GM12878 (cell line): ENCODE data around the gene COX4I2. TPM values are rescaled to one million over a fixed set of nuclear protein-coding genes. Genes with fewer than 3 reads are reported as not detected.
A peak's percentile ranks its signal among the peaks of the same experiment; 100 is the strongest.

ENCODE experiments used
- ATAC-seq: fragments of 200-7000 bp; cut with Tn5 transposase; 3 replicates; pipeline ENCODE4 v1.9.1; 2020; ENCODE audit warnings: mild to moderate bottlenecking, moderate library complexity
- BruUV-seq: library from RNA; stranded (reverse); fragments of 400-500 nt; replicated peaks from 2 replicates; lab custom pipeline; 2021; lab: Mats Ljungman, UMichigan
- CTCF ChIA-PET: fragments of 300-600 bp; sonication (Branson Sonifier 250); formaldehyde crosslinking; extraction: SDS; loops from one replicate; lab custom pipeline; 2021; ENCODE audit warnings: inconsistent platforms; lab: Yijun Ruan, JAX
- POLR2A ChIA-PET: fragments of 350-600 bp; formaldehyde crosslinking; extraction: SDS; loops from one replicate; lab custom pipeline; 2021; ENCODE audit warnings: inconsistent platforms; lab: Charles Lee
- RAD21 ChIA-PET: fragments of 300-600 bp; sonication (Branson Sonifier 250); formaldehyde crosslinking; loops from one replicate; lab custom pipeline; 2023; ENCODE audit warnings: antibody characterized with exemption; ENCODE audit not compliant: unreplicated experiment; lab: Charles Lee
- SMC1A ChIA-PET: fragments of 300-600 bp; sonication (Branson Sonifier 250); formaldehyde crosslinking; loops from one replicate; lab custom pipeline; 2023; ENCODE audit not compliant: unreplicated experiment, uncharacterized antibody; lab: Charles Lee
- DNase-seq: peaks from one replicate; pipeline ENCODE4 v3.0.0-alpha.2; 2011; ENCODE audit warnings: low read depth, low spot score
- FAIRE-seq: peaks from 3 replicates; lab custom pipeline; 2011; peaks lifted over from hg19 to GRCh38; lab: Jason Lieb, UNC
- H2AFZ ChIP-seq: 2 replicates; pipeline ENCODE4 v1.6.0; 2011; ENCODE audit warnings: low read depth, low read length, control low read depth; ENCODE audit not compliant: control insufficient read depth
- H3K27ac ChIP-seq: 2 replicates; pipeline ENCODE4 v1.5.1; 2011; ENCODE audit warnings: control low read depth; ENCODE audit not compliant: control insufficient read depth, insufficient read depth
- H3K27me3 ChIP-seq, 2 experiments: replicated peaks in 1 of 2; 2 replicates each; pipeline versions ENCODE4 v1.6.0 to v1.6.1; 2011; ENCODE audit warnings: low read length in 1 of 2; ENCODE audit not compliant: control insufficient read depth in 2 of 2, insufficient read depth in 2 of 2
- H3K36me3 ChIP-seq, 2 experiments: 2 replicates each; pipeline ENCODE4 v1.5.1; 2011; ENCODE audit warnings: low read length in 1 of 2; ENCODE audit not compliant: control insufficient read depth in 2 of 2, insufficient read depth in 2 of 2
- H3K4me1 ChIP-seq: 2 replicates; pipeline ENCODE4 v1.6.1; 2011; ENCODE audit warnings: mild to moderate bottlenecking, low read length, moderate library complexity, mixed read lengths; ENCODE audit not compliant: control insufficient read depth, insufficient read depth
- H3K4me2 ChIP-seq: 2 replicates; pipeline ENCODE4 v1.6.0; 2011; ENCODE audit warnings: control low read depth; ENCODE audit not compliant: control insufficient read depth, insufficient read depth
- H3K4me3 ChIP-seq: fragments of 200-600 bp; sonication (generic); 2 replicates; pipeline ENCODE4 v1.5.1; 2016
- H3K79me2 ChIP-seq: 2 replicates; pipeline ENCODE4 v1.6.0; 2011; ENCODE audit warnings: low read length; ENCODE audit not compliant: control insufficient read depth, insufficient read depth
- H3K9ac ChIP-seq: 2 replicates; pipeline ENCODE4 v1.8.0; 2011; ENCODE audit warnings: low read length, control low read depth, mixed read lengths; ENCODE audit not compliant: control insufficient read depth, insufficient read depth
- H3K9me3 ChIP-seq: replicated peaks from 3 replicates; pipeline ENCODE4 v1.5.1; 2011; ENCODE audit warnings: mild to moderate bottlenecking, low read length; ENCODE audit not compliant: control insufficient read depth, insufficient read depth
- H4K20me1 ChIP-seq: 2 replicates; pipeline ENCODE4 v1.6.0; 2011; ENCODE audit not compliant: control insufficient read depth, insufficient read depth
- KLF5 ChIP-seq: fragments of 450-650 bp; IDR thresholded peaks from 2 replicates; pipeline ENCODE4 v1.6.1; 2014; ENCODE audit warnings: mild to moderate bottlenecking; ENCODE audit not compliant: partially characterized antibody
- ZNF274 ChIP-seq: IDR thresholded peaks from one replicate; pipeline ENCODE4 v1.8.0; 2011; ENCODE audit not compliant: insufficient read length, insufficient read depth
- WGBS: methylation state at CpG from one replicate; pipeline ENCODE4 v1.1.6; 2016; ENCODE audit warnings: low lambda C conversion rate; ENCODE audit not compliant: insufficient replicate concordance, insufficient coverage; ENCODE audit errors: missing lambda C conversion rate; 5-methylcytosine and 5-hydroxymethylcytosine counted together
- in situ Hi-C: fragments of 300-500 bp; cut with MboI; formaldehyde crosslinking; loops from 9 replicates; pipeline ENCODE4 v1.14.3; 2018; ENCODE audit warnings: mixed read lengths
- intact Hi-C: fragments of 100-400 bp; cut with micrococcal nuclease; formaldehyde crosslinking; loops from one replicate; pipeline ENCODE4 v1.14.2; 2022; ENCODE audit not compliant: unreplicated experiment
- polyA plus RNA-seq, 11 experiments: library from polyadenylated mRNA; depleted of rRNA in 4 of 11; unstranded in 6 of 11; stranded (reverse) in 5 of 11; fragments of >200 nt; fragmentation: Nextera tagmentation in 4 of 11; fragmentation: Illumina TruSeq in 1 of 11; extraction: Ambion mirVana in 4 of 11; extraction: Trizol in 1 of 11; gene quantifications; 1 replicate in 1 of 11; 2 replicates in 10 of 11; pipeline versions ENCODE4 v1.2.1 to v1.2.3, GENCODE V29; 2011 to 2016; ENCODE audit warnings: inconsistent platforms in 2 of 11, missing spikeins in 2 of 11, low read depth in 1 of 11
- total RNA-seq, 4 experiments: library from RNA; depleted of rRNA in 3 of 4; stranded (reverse); fragments of >200 nt in 3 of 4; fragmentation: Illumina TruSeq in 1 of 4; extraction: Trizol in 1 of 4; gene quantifications; 2 replicates each; pipeline versions ENCODE4 v1.2.1 to v1.2.3, GENCODE V29; 2013 to 2021
- TF ChIP-seq, protein P1 (sequence below): fragments of 450-650 bp; IDR thresholded peaks from 2 replicates; pipeline ENCODE4 v1.6.1; 2017; ENCODE audit warnings: borderline replicate concordance
- TF ChIP-seq, protein P2 (sequence below): fragments of 450-650 bp; formaldehyde crosslinking; IDR thresholded peaks from 2 replicates; pipeline ENCODE4 v1.4.0; 2022; ENCODE audit warnings: mild to moderate bottlenecking, moderate library complexity

COX4I2 gene
- total and polyA plus RNA-seq, 10 of the 15 experiments (the other 5 are each of a cell fraction or from before 2014, with no cell fraction given) = not detected

DNA sequence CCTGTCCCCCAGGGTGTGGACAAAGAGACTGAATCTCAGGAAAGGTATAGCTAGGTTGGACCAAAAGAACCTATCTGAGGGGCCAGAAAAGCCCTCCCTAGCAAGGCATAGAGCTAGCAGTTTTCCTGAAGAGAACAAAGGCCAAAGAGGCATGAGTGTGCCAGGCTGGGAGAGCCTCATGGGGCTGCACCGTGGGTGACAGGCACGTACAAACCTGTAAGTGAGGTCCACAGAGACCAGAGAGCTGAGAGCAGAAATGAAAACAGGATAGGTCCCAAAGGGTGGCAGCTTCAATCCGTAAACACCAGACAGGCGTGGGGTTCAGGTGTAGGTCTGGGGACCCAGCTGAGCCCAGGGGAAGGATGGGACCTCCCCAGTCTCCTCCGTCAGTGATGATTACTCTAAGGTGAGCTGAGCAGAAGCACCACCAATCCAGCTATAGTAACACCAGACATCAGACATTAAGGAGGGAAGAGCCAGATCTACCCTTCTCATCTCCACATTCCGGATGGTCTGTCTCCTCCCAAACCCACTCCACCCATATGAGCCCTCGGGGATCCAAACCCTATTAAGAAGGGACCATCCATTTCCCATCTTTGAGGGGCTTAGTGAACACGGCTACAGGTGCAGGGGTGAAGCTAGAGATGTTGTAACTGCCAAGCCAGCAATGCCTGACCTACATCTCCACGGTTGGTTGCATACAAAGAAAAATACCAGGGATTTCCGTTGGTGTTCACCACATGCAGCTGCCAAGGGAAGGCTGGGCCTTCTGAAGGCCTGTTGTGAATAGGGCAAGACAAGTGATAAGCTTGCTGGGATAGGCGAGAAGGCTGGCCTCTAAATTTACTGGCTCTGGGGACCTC lies 46.7 kb downstream of the COX4I2 start (continued):
- TF ChIP-seq, protein P1, sequence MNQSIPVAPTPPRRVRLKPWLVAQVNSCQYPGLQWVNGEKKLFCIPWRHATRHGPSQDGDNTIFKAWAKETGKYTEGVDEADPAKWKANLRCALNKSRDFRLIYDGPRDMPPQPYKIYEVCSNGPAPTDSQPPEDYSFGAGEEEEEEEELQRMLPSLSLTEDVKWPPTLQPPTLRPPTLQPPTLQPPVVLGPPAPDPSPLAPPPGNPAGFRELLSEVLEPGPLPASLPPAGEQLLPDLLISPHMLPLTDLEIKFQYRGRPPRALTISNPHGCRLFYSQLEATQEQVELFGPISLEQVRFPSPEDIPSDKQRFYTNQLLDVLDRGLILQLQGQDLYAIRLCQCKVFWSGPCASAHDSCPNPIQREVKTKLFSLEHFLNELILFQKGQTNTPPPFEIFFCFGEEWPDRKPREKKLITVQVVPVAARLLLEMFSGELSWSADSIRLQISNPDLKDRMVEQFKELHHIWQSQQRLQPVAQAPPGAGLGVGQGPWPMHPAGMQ = no peak
- TF ChIP-seq KLF5 = no peak
- TF ChIP-seq, all 136 proteins: peak for 7

DNA sequence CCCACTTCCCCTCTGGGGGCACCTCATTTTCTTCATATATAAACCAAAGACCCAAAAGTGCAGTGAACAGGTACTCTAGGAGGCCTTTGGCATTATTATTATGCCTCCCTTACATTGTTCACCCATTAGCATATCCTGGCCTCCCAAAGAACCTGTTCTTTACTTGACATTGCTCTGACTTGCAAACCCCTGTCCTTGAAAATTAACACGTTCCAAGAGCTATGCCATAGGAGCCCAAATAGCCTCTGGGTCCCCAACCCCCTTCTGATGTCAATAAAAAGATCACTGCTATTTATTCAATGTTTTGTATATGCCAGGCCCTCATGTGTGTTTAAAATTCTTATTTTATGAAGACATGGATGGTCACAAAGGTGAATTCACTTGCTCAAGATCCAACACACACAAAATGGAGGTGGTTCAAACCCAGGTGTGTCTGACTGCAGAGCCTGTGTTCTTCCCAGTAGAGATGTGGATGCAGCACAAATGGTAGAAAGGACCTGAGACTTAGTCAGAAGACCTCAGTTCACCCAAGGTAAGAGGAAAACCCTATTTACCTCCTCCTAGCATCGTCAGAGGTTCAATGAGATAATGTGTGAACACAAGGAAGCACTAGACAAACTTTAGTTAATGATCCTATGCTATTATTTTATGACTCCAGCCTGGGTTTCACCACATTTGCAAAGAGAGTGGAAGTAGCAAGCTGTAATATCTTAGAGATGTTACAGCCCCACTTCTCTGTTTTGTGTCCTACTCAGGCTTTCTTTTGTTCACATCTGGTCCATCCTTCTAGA lies 48.3 kb downstream of the COX4I2 start:
- TSS peak; percentile 15 for BruUV-seq
- DNase-seq (no peak), FAIRE-seq (no peak), ATAC-seq (no peak)
- RAD21 ChIA-PET = interaction anchor here (0.8 to 4.5 kb wide), 9 partner anchors 8 to 37 kb away, joined by 3 to 63 read pairs (median 21); partner anchors contain the start of gene BCL2L1
- Histone ChIP-seq H3K36me3 (peaks cover 5 to 19% of the 10 kb centered on the region in 2 experiments; a peak in 3 of 4 replicates), H4K20me1 (no peaks in the 10 kb centered on the region), H3K79me2 (peaks cover 36% of the 10 kb centered on the region), H3K9me3 (no peaks in the 10 kb centered on the region), H3K9ac (no peak overlapping the region; the same call in 1 of the 2 replicates), H3K4me2 (peak overlapping the region; percentile 92), H3K4me3 (no peak overlapping the region; the same call in 1 of the 2 replicates), H3K27me3 (no peaks in the 10 kb centered on the region), H3K4me1 (peaks cover 32% of the 10 kb centered on the region), H3K27ac (peak overlapping the region; percentile 84), H2AFZ (peak overlapping the region; percentile 62)
- TF ChIP-seq ZNF274 = no peak
- TF ChIP-seq, protein P2, sequence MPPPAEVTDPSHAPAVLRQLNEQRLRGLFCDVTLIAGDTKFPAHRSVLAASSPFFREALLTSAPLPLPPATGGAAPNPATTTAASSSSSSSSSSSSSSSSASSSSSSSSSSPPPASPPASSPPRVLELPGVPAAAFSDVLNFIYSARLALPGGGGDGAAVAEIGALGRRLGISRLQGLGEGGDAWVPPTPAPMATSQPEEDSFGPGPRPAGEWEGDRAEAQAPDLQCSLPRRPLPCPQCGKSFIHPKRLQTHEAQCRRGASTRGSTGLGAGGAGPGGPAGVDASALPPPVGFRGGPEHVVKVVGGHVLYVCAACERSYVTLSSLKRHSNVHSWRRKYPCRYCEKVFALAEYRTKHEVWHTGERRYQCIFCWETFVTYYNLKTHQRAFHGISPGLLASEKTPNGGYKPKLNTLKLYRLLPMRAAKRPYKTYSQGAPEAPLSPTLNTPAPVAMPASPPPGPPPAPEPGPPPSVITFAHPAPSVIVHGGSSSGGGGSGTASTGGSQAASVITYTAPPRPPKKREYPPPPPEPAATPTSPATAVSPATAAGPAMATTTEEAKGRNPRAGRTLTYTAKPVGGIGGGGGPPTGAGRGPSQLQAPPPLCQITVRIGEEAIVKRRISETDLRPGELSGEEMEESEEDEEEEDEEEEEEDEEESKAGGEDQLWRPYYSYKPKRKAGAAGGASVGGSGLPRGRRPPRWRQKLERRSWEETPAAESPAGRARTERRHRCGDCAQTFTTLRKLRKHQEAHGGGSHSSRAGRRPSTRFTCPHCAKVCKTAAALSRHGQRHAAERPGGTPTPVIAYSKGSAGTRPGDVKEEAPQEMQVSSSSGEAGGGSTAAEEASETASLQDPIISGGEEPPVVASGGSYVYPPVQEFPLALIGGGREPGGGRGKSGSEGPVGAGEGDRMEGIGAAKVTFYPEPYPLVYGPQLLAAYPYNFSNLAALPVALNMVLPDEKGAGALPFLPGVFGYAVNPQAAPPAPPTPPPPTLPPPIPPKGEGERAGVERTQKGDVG (CRISPR knock-in tag) = no peak
- in situ Hi-C loops (no loop called here), intact Hi-C loops (loop anchor here (2.0 kb wide), 1 partner anchor 37 kb away; the partner anchor contains the start of gene BCL2L1)
- WGBS = 34% methylated on average over 2 of the region's 2 CpGs
- POLR2A ChIA-PET = interaction anchor here (0.6 to 3.3 kb wide), 11 partner anchors 7 to 112 kb away, joined by 3 to 36 read pairs (median 5); no protein-coding TSS in a partner anchor
- SMC1A ChIA-PET = interaction anchor here (0.9 to 5.9 kb wide), 13 partner anchors 9 to 34 kb away, joined by 3 to 146 read pairs (median 7); partner anchors contain the start of gene BCL2L1
- CTCF ChIA-PET = interaction anchor here (0.8 to 7.8 kb wide), 9 partner anchors 7 to 74 kb away, joined by 3 to 141 read pairs (median 9); partner anchors contain the start of gene BCL2L1
